ENCODE measurements around the gene ALAS2.
"Not testable (repeated sequence)": the region's sequence is repeated elsewhere in the genome, so short reads cannot be mapped to it uniquely, and the experiment has no call there.

DNA sequence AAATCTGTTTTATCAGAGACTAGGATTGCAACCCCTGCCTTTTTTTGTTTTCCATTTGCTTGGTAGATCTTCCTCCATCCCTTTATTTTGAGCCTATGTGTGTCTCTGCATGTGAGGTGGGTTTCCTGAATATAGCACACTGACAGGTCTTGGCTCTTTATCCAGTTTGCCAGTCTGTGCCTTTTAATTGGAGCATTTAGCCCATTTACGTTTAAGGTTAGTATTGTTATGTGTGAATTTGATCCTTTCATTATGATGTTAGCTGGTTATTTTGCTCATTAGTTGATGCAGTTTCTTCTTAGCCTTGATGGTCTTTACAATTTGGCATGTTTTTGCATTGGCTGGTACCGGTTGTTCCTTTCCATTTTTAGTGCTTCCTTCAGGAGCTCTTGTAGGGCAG is 19.8 kb upstream of the ALAS2 start:
- TF ChIP-seq POLR2AphosphoS5 (IDR thresholded peaks at IDR 0.05) = not testable (repeated sequence)
- TF ChIP-seq, protein P1, sequence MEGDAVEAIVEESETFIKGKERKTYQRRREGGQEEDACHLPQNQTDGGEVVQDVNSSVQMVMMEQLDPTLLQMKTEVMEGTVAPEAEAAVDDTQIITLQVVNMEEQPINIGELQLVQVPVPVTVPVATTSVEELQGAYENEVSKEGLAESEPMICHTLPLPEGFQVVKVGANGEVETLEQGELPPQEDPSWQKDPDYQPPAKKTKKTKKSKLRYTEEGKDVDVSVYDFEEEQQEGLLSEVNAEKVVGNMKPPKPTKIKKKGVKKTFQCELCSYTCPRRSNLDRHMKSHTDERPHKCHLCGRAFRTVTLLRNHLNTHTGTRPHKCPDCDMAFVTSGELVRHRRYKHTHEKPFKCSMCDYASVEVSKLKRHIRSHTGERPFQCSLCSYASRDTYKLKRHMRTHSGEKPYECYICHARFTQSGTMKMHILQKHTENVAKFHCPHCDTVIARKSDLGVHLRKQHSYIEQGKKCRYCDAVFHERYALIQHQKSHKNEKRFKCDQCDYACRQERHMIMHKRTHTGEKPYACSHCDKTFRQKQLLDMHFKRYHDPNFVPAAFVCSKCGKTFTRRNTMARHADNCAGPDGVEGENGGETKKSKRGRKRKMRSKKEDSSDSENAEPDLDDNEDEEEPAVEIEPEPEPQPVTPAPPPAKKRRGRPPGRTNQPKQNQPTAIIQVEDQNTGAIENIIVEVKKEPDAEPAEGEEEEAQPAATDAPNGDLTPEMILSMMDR (IDR thresholded peaks at IDR 0.05) = not testable (repeated sequence)
